K562 (cell line): ENCODE measurements around the gene NME7. TPM values are rescaled to one million over a fixed set of nuclear protein-coding genes. Genes with fewer than 3 reads are reported as not detected.

ENCODE experiments used
- ATAC-seq: fragments of 200-7000 bp; cut with Tn5 transposase; 3 replicates; pipeline ENCODE4 v1.9.1; 2020; ENCODE audit warnings: moderate library complexity
- BruUV-seq: library from RNA; stranded (reverse); fragments of 400-500 nt; replicated peaks from 2 replicates; lab custom pipeline; 2021; lab: Mats Ljungman, UMichigan
- CTCF ChIA-PET: fragments of 300-600 bp; formaldehyde crosslinking; extraction: SDS; loops from one replicate; lab custom pipeline; 2021; ENCODE audit warnings: low intra/inter-chr PET ratio; lab: Yijun Ruan, JAX
- POLR2A ChIA-PET: fragments of 300-600, 350-650 bp; sonication (Branson Sonifier 250); formaldehyde crosslinking; extraction: SDS; loops from one replicate; lab custom pipeline; 2021; ENCODE audit warnings: antibody characterized with exemption, inconsistent platforms; lab: Yijun Ruan, JAX
- DNase-seq, 4 experiments: peaks; one replicate each; pipeline versions ENCODE4 v3.0.0 to v3.0.0-alpha.2; 2011 to 2018; ENCODE audit warnings: low spot score in 3 of 4, mixed read lengths in 3 of 4; ENCODE audit errors: extremely low read depth in 1 of 4
- FAIRE-seq: peaks from 2 replicates; lab custom pipeline; 2011; peaks lifted over from hg19 to GRCh38; lab: Jason Lieb, UNC
- H2AFZ ChIP-seq: 2 replicates; pipeline ENCODE4 v1.6.0; 2011; ENCODE audit warnings: low read depth, low read length, control low read depth, inconsistent platforms
- H3K27ac ChIP-seq: fragments of 200-600 bp; 3 replicates; pipeline ENCODE4 v1.8.0; 2011; ENCODE audit warnings: low read depth, mild to moderate bottlenecking, control low read depth, inconsistent platforms, low read length, moderate library complexity, mixed read lengths; ENCODE audit errors: extremely low read depth
- H3K27me3 ChIP-seq, 2 experiments: fragments of 300-600 bp in 1 of 2; 2 replicates in 1 of 2; 3 replicates in 1 of 2; pipeline versions ENCODE4 v1.6.0 to v1.8.0; 2011; ENCODE audit warnings: inconsistent platforms in 2 of 2, low read length in 2 of 2, mild to moderate bottlenecking in 1 of 2, mixed read lengths in 1 of 2, moderate library complexity in 1 of 2; ENCODE audit not compliant: control insufficient read depth in 2 of 2, insufficient read depth in 2 of 2
- H3K36me3 ChIP-seq: fragments of 300-600 bp; 3 replicates; pipeline ENCODE4 v1.8.0; 2011; ENCODE audit warnings: mild to moderate bottlenecking, low read length, inconsistent platforms; ENCODE audit not compliant: control insufficient read depth, insufficient read depth
- H3K4me1 ChIP-seq, 2 experiments: fragments of 200-600 bp in 1 of 2; replicated peaks in 1 of 2; 2 replicates in 1 of 2; 3 replicates in 1 of 2; pipeline versions ENCODE4 v1.5.1 to v1.8.0; 2011; ENCODE audit warnings: inconsistent platforms in 2 of 2, low read length in 2 of 2, mild to moderate bottlenecking in 1 of 2, mixed read lengths in 1 of 2, moderate library complexity in 1 of 2; ENCODE audit not compliant: control insufficient read depth in 2 of 2, insufficient read depth in 2 of 2
- H3K4me2 ChIP-seq: 2 replicates; pipeline ENCODE4 v1.6.1; 2011; ENCODE audit warnings: low read length, control low read depth, inconsistent platforms, mixed read lengths; ENCODE audit not compliant: insufficient read depth
- H3K4me3 ChIP-seq: fragments of 200-600 bp; sonication (generic), shearing (Covaris generic); 2 replicates; pipeline ENCODE4 v1.5.1; 2016; ENCODE audit warnings: control low read depth, inconsistent platforms
- H3K79me2 ChIP-seq: fragments of 200-600 bp; 3 replicates; pipeline ENCODE4 v1.8.0; 2011; ENCODE audit warnings: low read length, inconsistent platforms; ENCODE audit not compliant: control insufficient read depth, insufficient read depth
- H3K9ac ChIP-seq, 2 experiments: 2 replicates each; pipeline versions ENCODE4 v1.6.0 to v1.6.1; 2011; ENCODE audit warnings: low read depth in 2 of 2, low read length in 2 of 2, control low read depth in 1 of 2, inconsistent platforms in 1 of 2, mild to moderate bottlenecking in 1 of 2, mixed read lengths in 1 of 2; ENCODE audit not compliant: insufficient read depth in 1 of 2
- H3K9me1 ChIP-seq: one replicate; pipeline ENCODE4 v1.6.0; 2011; ENCODE audit warnings: inconsistent platforms, mild to moderate bottlenecking, low read length, moderate library complexity; ENCODE audit not compliant: control insufficient read depth, insufficient read depth
- H3K9me3 ChIP-seq: replicated peaks from 2 replicates; pipeline ENCODE4 v1.5.1; 2011; ENCODE audit warnings: low read depth, low read length, inconsistent platforms; ENCODE audit not compliant: control insufficient read depth, insufficient read depth
- H4K20me1 ChIP-seq: replicated peaks from 2 replicates; pipeline ENCODE4 v1.6.1; 2011; ENCODE audit warnings: low read length, inconsistent platforms, mixed read lengths; ENCODE audit not compliant: control insufficient read depth, insufficient read depth
- EP300 ChIP-seq: IDR thresholded peaks from 2 replicates; pipeline ENCODE4 v1.6.1; 2012; ENCODE audit warnings: low read length, improper control_type of control experiment
- PHF8 ChIP-seq: fragments of 200-600 bp; sonication (generic); IDR thresholded peaks from 2 replicates; pipeline ENCODE4 v1.6.1; 2012; ENCODE audit warnings: mixed run types, mild to moderate bottlenecking, inconsistent platforms, low read length, moderate library complexity, borderline replicate concordance
- POLR2AphosphoS2 ChIP-seq: IDR thresholded peaks from 2 replicates; pipeline ENCODE4 v1.6.1; 2012; ENCODE audit warnings: low read length, improper control_type of control experiment
- ZNF146 ChIP-seq: IDR thresholded peaks from one replicate; pipeline ENCODE4 v1.6.1; 2018; ENCODE audit warnings: missing compliant biosample characterization; ENCODE audit not compliant: unreplicated experiment
- ZNF282 ChIP-seq: sonication (generic); formaldehyde crosslinking; IDR thresholded peaks from 2 replicates; pipeline ENCODE4 v1.8.1; 2023; ENCODE audit warnings: missing genetic modification reagents
- WGBS: fragments of 100-300 bp; shearing (Covaris generic); methylation state at CpG from one replicate; pipeline ENCODE4 v1.1.6; 2016; ENCODE audit warnings: low coverage, mixed read lengths; ENCODE audit not compliant: insufficient coverage; ENCODE audit errors: missing lambda C conversion rate; 5-methylcytosine and 5-hydroxymethylcytosine counted together
- in situ Hi-C: fragments of 300-500 bp; cut with MboI; formaldehyde crosslinking; loops from 4 replicates; pipeline ENCODE4 v1.15.0; 2018; ENCODE audit warnings: inconsistent platforms, mixed read lengths
- intact Hi-C: fragments of 100-400 bp; cut with micrococcal nuclease; formaldehyde crosslinking; loops from 2 replicates; pipeline ENCODE4 v1.14.2; 2022
- polyA plus RNA-seq, 8 experiments: library from polyadenylated mRNA; depleted of rRNA in 4 of 8; stranded (reverse) in 5 of 8; unstranded in 3 of 8; fragments of >200 nt; fragmentation: Nextera tagmentation in 2 of 8; fragmentation: Illumina TruSeq in 1 of 8; extraction: Ambion mirVana in 2 of 8; extraction: Trizol in 1 of 8; gene quantifications; 2 replicates each; pipeline versions ENCODE4 v1.2.1 to v1.2.3, GENCODE V29; 2011 to 2014; ENCODE audit warnings: inconsistent platforms in 1 of 8, missing spikeins in 1 of 8
- total RNA-seq, 7 experiments: library from RNA; depleted of rRNA in 6 of 7; stranded (reverse); fragments of >200 nt in 6 of 7; fragmentation: Illumina TruSeq in 2 of 7; extraction: Trizol in 2 of 7; gene quantifications; 2 replicates each; pipeline versions ENCODE4 v1.2.1 to v1.2.3, GENCODE V29; 2011 to 2021; ENCODE audit warnings: low replicate concordance in 1 of 7
- TF ChIP-seq, protein P1 (sequence below), 2 experiments: IDR thresholded peaks; 2 replicates each; pipeline ENCODE4 v1.6.1; 2012; ENCODE audit warnings: improper control_type of control experiment in 2 of 2, low read depth in 2 of 2, low read length in 2 of 2, borderline replicate concordance in 1 of 2

NME7 gene
- total and polyA plus RNA-seq, 9 of the 15 experiments (the other 6 are each of a cell fraction or from before 2014, with no cell fraction given): 7.9 to 43.2 (median 23.9) TPM

DNA sequence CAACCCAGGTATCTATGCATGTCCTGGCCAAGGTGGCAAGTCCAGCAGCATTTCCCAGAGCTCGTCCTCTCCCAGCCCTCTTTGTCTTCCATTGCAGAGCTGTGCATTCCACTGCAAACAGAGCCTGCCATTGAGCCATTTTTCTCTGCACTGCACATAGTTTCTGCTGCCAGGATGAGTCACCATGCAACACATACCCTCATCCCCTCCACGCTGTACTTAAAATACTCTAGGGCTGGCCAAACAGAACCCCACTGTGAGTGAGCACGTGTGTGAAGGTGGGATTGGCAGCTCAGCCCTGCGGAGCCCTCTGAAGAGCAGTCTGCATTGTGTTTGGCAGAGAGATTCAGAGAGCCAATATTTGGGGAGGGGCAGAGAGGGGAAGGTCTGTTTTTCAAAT, 265.0 kb downstream of the NME7 start:
- no peak for TF ChIP-seq POLR2AphosphoS2
- TF ChIP-seq ZNF146 (CRISPR knock-in tag): no peak
- no peaks in the 10 kb centered on the region for H3K36me3 ChIP-seq
- no peak overlapping the region for H2AFZ ChIP-seq
- intact Hi-C loops (loop anchor here (10.0 kb wide), 1 partner anchor 442 kb away; no protein-coding TSS in a partner anchor), in situ Hi-C loops (no loop called here)
- H3K4me3 ChIP-seq: no peak overlapping the region
- H3K9me1 ChIP-seq: no peaks in the 10 kb centered on the region
- no peak overlapping the region for H3K27ac ChIP-seq
- no peak overlapping the region for H3K9ac ChIP-seq
- WGBS: 3% methylated on average over 4 of the region's 4 CpGs
- no peak overlapping the region for H3K4me2 ChIP-seq
- BruUV-seq: no TSS peak
- no peaks in the 10 kb centered on the region for H3K9me3 ChIP-seq
- peaks cover 3 to 18% of the 10 kb centered on the region in 2 experiments; a peak in 4 of 5 replicates for H3K4me1 ChIP-seq
- H3K79me2 ChIP-seq: no peaks in the 10 kb centered on the region
- no peak for FAIRE-seq
- H3K27me3 ChIP-seq: peaks cover 15 to 51% of the 10 kb centered on the region in 2 experiments
- H4K20me1 ChIP-seq: no peaks in the 10 kb centered on the region
- CTCF ChIA-PET: interaction anchor here (0.6 kb wide), 1 partner anchor 15 kb away, joined by 3 read pairs; no protein-coding TSS in a partner anchor
- no peak for ATAC-seq
- POLR2A ChIA-PET: no interaction called here
- DNase-seq: no peak

DNA sequence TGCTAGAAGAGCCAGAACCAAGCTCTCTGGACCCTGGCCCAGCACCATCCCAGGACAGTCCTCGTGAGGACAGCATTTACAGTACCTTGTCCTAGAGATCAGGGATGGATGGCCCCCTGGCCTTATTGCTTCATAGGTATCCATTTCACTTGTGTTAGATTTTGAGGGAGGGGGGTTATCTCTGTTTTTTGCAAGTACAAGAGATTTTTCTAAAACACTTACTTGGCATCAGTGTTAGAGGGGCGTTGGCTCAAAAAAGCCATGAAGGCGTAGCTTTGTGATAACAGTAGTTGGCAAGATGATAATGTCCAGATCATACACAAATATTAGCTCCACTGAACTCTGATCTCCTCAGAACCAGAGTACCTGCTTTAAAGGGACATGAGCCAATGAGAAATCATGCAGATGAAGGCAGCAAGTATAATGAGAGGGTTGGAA, 266.9 kb downstream of the NME7 start:
- WGBS: 0% methylated on average over 3 of the region's 3 CpGs
- no TSS peak for BruUV-seq
- Histone ChIP-seq H3K4me2 (no peak overlapping the region), H2AFZ (no peak overlapping the region), H3K36me3 (no peaks in the 10 kb centered on the region), H3K4me1 (peaks cover 0 to 4% of the 10 kb centered on the region in 2 experiments; a peak in 2 of 5 replicates), H3K27ac (no peak overlapping the region), H3K9ac (no peak overlapping the region), H3K27me3 (peaks cover 15 to 49% of the 10 kb centered on the region in 2 experiments), H4K20me1 (no peaks in the 10 kb centered on the region), H3K79me2 (no peaks in the 10 kb centered on the region), H3K9me1 (no peaks in the 10 kb centered on the region), H3K4me3 (no peak overlapping the region), H3K9me3 (no peaks in the 10 kb centered on the region)
- ATAC-seq (no peak), DNase-seq (no peak), FAIRE-seq (no peak)
- in situ Hi-C loops (no loop called here), intact Hi-C loops (loop anchor here (10.0 kb wide), 1 partner anchor 444 kb away; no protein-coding TSS in a partner anchor)
- ChIA-PET POLR2A (interaction anchor here (0.6 to 1.2 kb wide), 3 partner anchors 9 to 33 kb away, joined by 3 read pairs; no protein-coding TSS in a partner anchor), CTCF (no interaction called here)
- TF ChIP-seq, protein P1, sequence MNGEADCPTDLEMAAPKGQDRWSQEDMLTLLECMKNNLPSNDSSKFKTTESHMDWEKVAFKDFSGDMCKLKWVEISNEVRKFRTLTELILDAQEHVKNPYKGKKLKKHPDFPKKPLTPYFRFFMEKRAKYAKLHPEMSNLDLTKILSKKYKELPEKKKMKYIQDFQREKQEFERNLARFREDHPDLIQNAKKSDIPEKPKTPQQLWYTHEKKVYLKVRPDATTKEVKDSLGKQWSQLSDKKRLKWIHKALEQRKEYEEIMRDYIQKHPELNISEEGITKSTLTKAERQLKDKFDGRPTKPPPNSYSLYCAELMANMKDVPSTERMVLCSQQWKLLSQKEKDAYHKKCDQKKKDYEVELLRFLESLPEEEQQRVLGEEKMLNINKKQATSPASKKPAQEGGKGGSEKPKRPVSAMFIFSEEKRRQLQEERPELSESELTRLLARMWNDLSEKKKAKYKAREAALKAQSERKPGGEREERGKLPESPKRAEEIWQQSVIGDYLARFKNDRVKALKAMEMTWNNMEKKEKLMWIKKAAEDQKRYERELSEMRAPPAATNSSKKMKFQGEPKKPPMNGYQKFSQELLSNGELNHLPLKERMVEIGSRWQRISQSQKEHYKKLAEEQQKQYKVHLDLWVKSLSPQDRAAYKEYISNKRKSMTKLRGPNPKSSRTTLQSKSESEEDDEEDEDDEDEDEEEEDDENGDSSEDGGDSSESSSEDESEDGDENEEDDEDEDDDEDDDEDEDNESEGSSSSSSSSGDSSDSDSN (IDR thresholded peaks at IDR 0.05; ENCODE audit: borderline replicate concordance in 1 of 2, low read depth in 2 of 2, low read length in 2 of 2): no peak
- TF ChIP-seq EP300 (no peak), ZNF282 (CRISPR knock-in tag) (no peak), PHF8 (no peak)
